ENCODE data around the gene FAT2.

FAT2 gene

GRCh38 chr5:151572657-151573368, 18.3 kb downstream of the FAT2 start:
- no peak for TF ChIP-seq CTCF (IDR thresholded peaks at IDR 0.05; ENCODE audit: insufficient read depth, low read length, missing control alignments)
- POLR2A ChIA-PET = no interaction called here
- CTCF ChIA-PET = no interaction called here
- no peak for DNase-seq (ENCODE audit: low read depth, low spot score)
- no peak overlapping the region for H3K4me3 ChIP-seq (ENCODE audit: low read depth, low read length)

- CTCF ChIA-PET = no interaction called here
- H3K4me3 ChIP-seq (ENCODE audit: low read depth, low read length) = no peak overlapping the region
- no peak for TF ChIP-seq CTCF (IDR thresholded peaks at IDR 0.05; ENCODE audit: insufficient read depth, low read length, missing control alignments)
- no peak for DNase-seq (ENCODE audit: low read depth, low spot score)
- POLR2A ChIA-PET = no interaction called here
Measured at GRCh38 chr5:151571270-151572173, 19.6 kb downstream of the FAT2 start.

GRCh38 chr5:151570512-151571269, 20.4 kb downstream of the FAT2 start:
- no peak for TF ChIP-seq CTCF (IDR thresholded peaks at IDR 0.05; ENCODE audit: insufficient read depth, low read length, missing control alignments)
- POLR2A ChIA-PET = no interaction called here
- H3K4me3 ChIP-seq (ENCODE audit: low read depth, low read length) = no peak overlapping the region
- CTCF ChIA-PET = no interaction called here
- no peak for DNase-seq (ENCODE audit: low read depth, low spot score)

GRCh38 chr5:151570058-151570457, 21.1 kb downstream of the FAT2 start:
- no peak for TF ChIP-seq CTCF (IDR thresholded peaks at IDR 0.05; ENCODE audit: insufficient read depth, low read length, missing control alignments)
- DNase-seq (ENCODE audit: low read depth, low spot score) = no peak
- ChIA-PET CTCF (no interaction called here), POLR2A (no interaction called here)
- no peak overlapping the region for H3K4me3 ChIP-seq (ENCODE audit: low read depth, low read length)

- H3K4me3 ChIP-seq (ENCODE audit: low read depth, low read length) = no peak overlapping the region
- DNase-seq (ENCODE audit: low read depth, low spot score) = no peak
- POLR2A ChIA-PET = no interaction called here
- no peak for TF ChIP-seq CTCF (IDR thresholded peaks at IDR 0.05; ENCODE audit: insufficient read depth, low read length, missing control alignments)
- CTCF ChIA-PET = no interaction called here
Measured at GRCh38 chr5:151569132-151570046, 21.7 kb downstream of the FAT2 start.

All from AG04449 (cell line).